Mesothelial cell of epicardium (in vitro differentiated cells): Measurements from ENCODE around the gene ERBIN. TPM values are rescaled to one million over a fixed set of nuclear protein-coding genes. Genes with fewer than 3 reads are reported as not detected.
"Not testable (repeated sequence)": the region's sequence is repeated elsewhere in the genome, so short reads cannot be mapped to it uniquely, and the experiment has no call there.

Source experiments
- DNase-seq, 2 experiments: peaks; one replicate each; pipeline ENCODE4 v3.0.0; 2021; ENCODE audit warnings: low spot score in 2 of 2; ENCODE audit not compliant: unreplicated experiment in 2 of 2
- H3K27ac Mint-ChIP-seq: 2 replicates; pipeline ENCODE4 v1.8.0; 2021; ENCODE audit warnings: mixed read lengths
- H3K27me3 Mint-ChIP-seq: 2 replicates; pipeline ENCODE4 v1.8.0; 2021; ENCODE audit warnings: low read depth, mixed read lengths
- H3K36me3 Mint-ChIP-seq: 2 replicates; pipeline ENCODE4 v1.8.0; 2021; ENCODE audit warnings: mixed read lengths
- H3K4me1 Mint-ChIP-seq: 2 replicates; pipeline ENCODE4 v1.8.0; 2021; ENCODE audit warnings: mixed read lengths
- H3K4me3 Mint-ChIP-seq: 2 replicates; pipeline ENCODE4 v1.8.0; 2021; ENCODE audit warnings: mild to moderate bottlenecking, moderate library complexity, mixed read lengths
- H3K9me3 Mint-ChIP-seq: 2 replicates; pipeline ENCODE4 v1.8.0; 2021; ENCODE audit warnings: mixed read lengths
- CTCF ChIP-seq: fragments of 200-600 bp; sonication (generic); IDR thresholded peaks from one replicate; pipeline ENCODE4 v1.5.0; 2021; ENCODE audit warnings: antibody characterized with exemption; ENCODE audit not compliant: unreplicated experiment
- total RNA-seq: library from RNA; stranded (reverse); gene quantifications from 3 replicates; pipeline ENCODE4 v1.2.1, GENCODE V29; 2021

The ERBIN gene
- total RNA-seq, 1 donor from 2014 or later: 81.8 TPM

GRCh38 chr5:65951330-65951729 lies 25.0 kb downstream of the ERBIN start:
- DNase-seq: no peak
- no peak for TF ChIP-seq CTCF
- Mint-ChIP-seq H3K4me3 (no peak overlapping the region), H3K4me1 (peaks cover 21% of the 10 kb centered on the region), H3K9me3 (peaks cover 6% of the 10 kb centered on the region), H3K27me3 (no peaks in the 10 kb centered on the region), H3K36me3 (peaks cover 14% of the 10 kb centered on the region), H3K27ac (no peak overlapping the region)

GRCh38 chr5:65952259-65952658 lies 25.9 kb downstream of the ERBIN start:
- Mint-ChIP-seq H3K4me3 (no peak overlapping the region), H3K36me3 (peaks cover 15% of the 10 kb centered on the region), H3K9me3 (peaks cover 9% of the 10 kb centered on the region), H3K27me3 (no peaks in the 10 kb centered on the region), H3K27ac (no peak overlapping the region), H3K4me1 (peaks cover 21% of the 10 kb centered on the region)
- no peak for TF ChIP-seq CTCF
- DNase-seq: no peak

GRCh38 chr5:65954200-65954599 lies 27.8 kb downstream of the ERBIN start:
- no peaks in the 10 kb centered on the region for H3K27me3 Mint-ChIP-seq
- no peak for TF ChIP-seq CTCF
- no peak overlapping the region for H3K4me3 Mint-ChIP-seq
- H3K4me1 Mint-ChIP-seq: peaks cover 21% of the 10 kb centered on the region
- peaks cover 24% of the 10 kb centered on the region for H3K36me3 Mint-ChIP-seq
- no peak for DNase-seq
- peak overlapping the region; percentile 43 for H3K27ac Mint-ChIP-seq
- peaks cover 9% of the 10 kb centered on the region for H3K9me3 Mint-ChIP-seq

GRCh38 chr5:65955746-65956145 lies 29.4 kb downstream of the ERBIN start:
- no peak overlapping the region for H3K4me3 Mint-ChIP-seq
- peaks cover 21% of the 10 kb centered on the region for H3K4me1 Mint-ChIP-seq
- no peaks in the 10 kb centered on the region for H3K27me3 Mint-ChIP-seq
- peaks cover 22% of the 10 kb centered on the region for H3K36me3 Mint-ChIP-seq
- TF ChIP-seq CTCF: no peak
- peaks cover 9% of the 10 kb centered on the region for H3K9me3 Mint-ChIP-seq
- peak overlapping the region; percentile 26 for H3K27ac Mint-ChIP-seq
- no peak for DNase-seq

GRCh38 chr5:65957703-65958102 lies 31.3 kb downstream of the ERBIN start:
- not testable (repeated sequence) for H3K4me3 Mint-ChIP-seq, H3K27me3 Mint-ChIP-seq, H3K27ac Mint-ChIP-seq, DNase-seq, H3K9me3 Mint-ChIP-seq
- Mint-ChIP-seq H3K36me3 (peaks cover 21% of the 10 kb centered on the region), H3K4me1 (peaks cover 28% of the 10 kb centered on the region)

- Mint-ChIP-seq H3K27ac (peak overlapping the region; percentile 2), H3K4me3 (no peak overlapping the region), H3K36me3 (peaks cover 24% of the 10 kb centered on the region), H3K9me3 (peaks cover 9% of the 10 kb centered on the region), H3K4me1 (peaks cover 7% of the 10 kb centered on the region), H3K27me3 (no peaks in the 10 kb centered on the region)
- DNase-seq: no peak
- no peak for TF ChIP-seq CTCF
These were observed 35.3 kb downstream of the ERBIN start for GRCh38 chr5:65961633-65962032.
